T-helper 1 cell (primary cell): Measurements from ENCODE around the gene PGAP6.
"Not testable (repeated sequence)": the region's sequence is repeated elsewhere in the genome, so short reads cannot be mapped to it uniquely, and the experiment has no call there.

Experiments used
- DNase-seq, 5 donors: peaks; one replicate each; pipeline ENCODE4 v3.0.0-alpha.2; 2012 to 2020

Gene PGAP6

GRCh38 chr16:349211-349610 is 32.6 kb downstream of the PGAP6 start:
- DNase-seq, result no peak

GRCh38 chr16:348495-348894 is 33.3 kb downstream of the PGAP6 start:
- not testable (repeated sequence) for DNase-seq

- no peak for DNase-seq
Observed at GRCh38 chr16:347203-347602, 34.6 kb downstream of the PGAP6 start.

GRCh38 chr16:346587-346986 is 35.2 kb downstream of the PGAP6 start:
- DNase-seq, result no peak

- peak in 1 of 5 donors; percentile 45 for DNase-seq
Observed at GRCh38 chr16:345772-346171, 36.0 kb downstream of the PGAP6 start.

GRCh38 chr16:342455-343213 is 39.1 kb downstream of the PGAP6 start:
- no peak for DNase-seq

- not testable (repeated sequence) for DNase-seq
Observed at GRCh38 chr16:341974-342336, 39.8 kb downstream of the PGAP6 start.

GRCh38 chr16:341095-341973 is 40.4 kb downstream of the PGAP6 start:
- not testable (repeated sequence) for DNase-seq

GRCh38 chr16:340370-341091 is 41.2 kb downstream of the PGAP6 start:
- no peak for DNase-seq

- DNase-seq, result no peak
Observed at GRCh38 chr16:339680-340079, 42.1 kb downstream of the PGAP6 start.

- DNase-seq, result no peak
Observed at GRCh38 chr16:337975-338575, 43.7 kb downstream of the PGAP6 start.

GRCh38 chr16:337437-337836 is 44.3 kb downstream of the PGAP6 start:
- DNase-seq, result no peak

GRCh38 chr16:336269-336668 is 45.5 kb downstream of the PGAP6 start:
- DNase-seq, result no peak

GRCh38 chr16:334861-335632 is 46.7 kb downstream of the PGAP6 start:
- not testable (repeated sequence) for DNase-seq

- DNase-seq, result not testable (repeated sequence)
Observed at GRCh38 chr16:334164-334832, 47.5 kb downstream of the PGAP6 start.

GRCh38 chr16:333406-334094 is 48.2 kb downstream of the PGAP6 start:
- no peak for DNase-seq

GRCh38 chr16:331181-331814 is 50.5 kb downstream of the PGAP6 start:
- not testable (repeated sequence) for DNase-seq

GRCh38 chr16:330741-331140 is 51.0 kb downstream of the PGAP6 start:
- DNase-seq, result no peak

- DNase-seq, result no peak
Observed at GRCh38 chr16:325375-326145, 56.2 kb downstream of the PGAP6 start.
